Mucosa of rectum (tissue), 2 donors: Measurements from ENCODE around the gene ZC3H18.

Experiments
- H3K27ac ChIP-seq, 2 donors: one replicate each; pipeline ENCODE4 v1.7.0; 2013; ENCODE audit warnings: inconsistent platforms in 2 of 2, low read depth in 2 of 2, low read length in 2 of 2
- H3K27me3 ChIP-seq, 2 donors: one replicate each; pipeline ENCODE4 v1.7.0; 2013; ENCODE audit warnings: low read length in 2 of 2; ENCODE audit not compliant: control insufficient read depth in 2 of 2, insufficient read depth in 2 of 2
- H3K36me3 ChIP-seq, 2 donors: one replicate each; pipeline ENCODE4 v1.7.0; 2013; ENCODE audit warnings: low read length in 2 of 2; ENCODE audit not compliant: control insufficient read depth in 2 of 2, insufficient read depth in 2 of 2
- H3K4me1 ChIP-seq, 2 donors: one replicate each; pipeline ENCODE4 v1.7.0; 2013; ENCODE audit warnings: low read length in 2 of 2, mild to moderate bottlenecking in 1 of 2; ENCODE audit not compliant: control insufficient read depth in 2 of 2, insufficient read depth in 2 of 2
- H3K4me3 ChIP-seq, 2 donors: one replicate each; pipeline ENCODE4 v1.7.0; 2013; ENCODE audit warnings: low read length in 2 of 2
- H3K9ac ChIP-seq, 2 donors: one replicate each; pipeline ENCODE4 v1.7.0; 2013; ENCODE audit warnings: low read length in 2 of 2, low read depth in 1 of 2, mild to moderate bottlenecking in 1 of 2
- H3K9me3 ChIP-seq, 2 donors: one replicate each; pipeline ENCODE4 v1.7.0; 2013; ENCODE audit warnings: low read length in 2 of 2; ENCODE audit not compliant: control insufficient read depth in 2 of 2
- donor health status: healthy.
- donor health status: Normal muscosa, but diverticular disease.

Gene ZC3H18

DNA sequence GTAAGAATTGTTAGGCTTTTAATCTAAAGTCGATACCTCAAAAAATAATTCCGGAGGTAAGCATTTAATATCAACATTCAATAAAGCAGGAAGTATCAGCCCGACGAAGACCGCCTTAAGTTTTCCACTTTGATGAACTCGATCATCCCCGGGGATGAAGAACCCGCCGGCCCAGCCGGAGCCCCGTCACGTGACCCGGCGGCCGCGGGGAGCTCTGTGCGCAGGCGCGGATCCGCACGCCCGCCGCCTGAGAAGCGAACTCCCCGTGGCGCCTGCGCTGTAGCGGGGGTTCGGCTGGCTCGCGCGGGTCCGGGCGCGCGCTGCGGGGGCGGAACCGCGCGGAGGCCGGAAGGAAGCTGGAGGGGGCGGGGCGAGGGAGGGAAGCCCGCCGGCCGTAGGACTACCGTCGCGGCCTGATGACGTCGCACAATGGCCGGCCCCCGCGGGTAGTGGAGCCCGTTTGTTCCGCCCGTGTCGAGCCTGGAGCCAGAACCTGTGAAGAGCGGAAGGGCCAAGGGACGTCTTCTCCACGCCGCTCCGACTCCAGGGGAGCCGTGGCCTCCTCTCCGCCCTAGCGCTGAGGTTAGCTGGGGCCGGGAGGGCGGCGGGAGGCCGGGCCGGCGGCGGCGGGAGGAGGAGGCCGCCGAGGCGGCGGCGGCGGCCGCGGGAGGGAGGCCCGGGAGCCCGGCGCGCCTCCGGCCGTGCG, at the start of gene ZC3H18:
Gene ZC3H18 (plus strand): TSS at position 419 of the 706 bp plus-strand sequence. CDS start 6,721 bp downstream, outside the sequence.
- Histone ChIP-seq H3K36me3 (peaks cover under 1 to 8% of the 10 kb centered on the region in 2 donors), H3K27me3 (no peaks in the 10 kb centered on the region), H3K27ac (peak within 1 kb of the TSS; percentile 75 to 83), H3K9ac (peak within 1 kb of the TSS; percentile 65 to 84), H3K4me3 (peak within 1 kb of the TSS; percentile 79 to 80), H3K4me1 (peaks cover 16% of the 10 kb centered on the region in 2 donors), H3K9me3 (no peaks in the 10 kb centered on the region)

DNA sequence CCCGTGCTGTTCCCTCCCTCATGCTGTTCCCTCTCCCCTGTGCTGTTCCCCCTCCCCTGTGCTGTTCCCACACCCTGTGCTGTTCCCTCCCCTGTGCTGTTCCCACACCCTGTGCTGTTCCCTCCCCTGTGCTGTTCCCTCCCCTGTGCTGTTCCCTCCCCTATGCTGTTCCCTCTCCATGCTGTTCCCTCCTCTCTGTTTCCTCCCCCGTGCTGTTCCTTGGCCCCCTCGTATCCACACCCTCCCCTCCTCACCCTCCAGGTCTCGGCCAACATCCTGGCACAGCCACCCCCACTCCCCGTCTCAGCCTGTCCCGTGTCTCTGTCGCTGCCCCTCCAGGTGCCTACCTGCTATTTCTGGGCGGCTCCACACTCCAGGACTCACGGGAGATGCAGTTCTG, 48.5 kb upstream of the ZC3H18 start:
- H3K4me1 ChIP-seq = peaks cover 4 to 6% of the 10 kb centered on the region in 2 donors
- H3K9me3 ChIP-seq = no peaks in the 10 kb centered on the region
- H3K27me3 ChIP-seq = no peaks in the 10 kb centered on the region
- H3K9ac ChIP-seq = no peak overlapping the region
- H3K36me3 ChIP-seq = no peaks in the 10 kb centered on the region
- H3K27ac ChIP-seq = no peak overlapping the region
- H3K4me3 ChIP-seq = no peak overlapping the region

DNA sequence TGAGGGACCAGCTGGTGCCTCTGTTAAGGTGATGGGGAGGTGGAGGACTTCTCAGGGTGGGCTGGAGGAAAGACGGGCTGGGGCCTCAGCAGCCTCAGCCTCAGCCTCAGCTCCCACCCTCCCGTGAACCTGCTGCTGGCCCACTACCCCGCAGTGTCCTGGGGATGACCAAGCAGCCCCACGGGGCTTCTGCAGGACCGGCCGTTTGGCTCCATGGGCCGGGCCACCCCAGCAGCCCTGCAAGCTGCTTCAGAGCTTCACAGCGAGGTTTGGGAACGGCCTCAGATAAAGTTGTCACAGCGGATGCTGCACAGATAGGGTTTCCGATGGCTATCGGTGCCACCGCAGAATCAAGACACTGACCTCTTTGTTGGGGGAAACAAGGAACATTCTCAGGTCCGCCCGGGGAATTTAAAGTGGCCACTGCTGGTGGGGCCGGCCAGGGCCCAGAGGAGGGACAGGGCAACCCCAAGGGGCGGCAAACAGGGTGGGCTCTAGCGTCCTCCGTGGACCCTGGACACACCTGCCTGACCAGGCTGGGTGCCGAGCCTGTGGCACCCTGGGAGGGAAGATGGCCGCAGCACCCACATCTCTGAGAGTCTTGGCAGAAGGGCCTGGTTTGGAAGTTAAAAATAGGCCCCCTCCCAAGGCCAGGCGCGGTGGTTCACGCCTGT, 47.8 kb upstream of the ZC3H18 start:
- H3K27ac ChIP-seq = no peak overlapping the region
- H3K36me3 ChIP-seq = no peaks in the 10 kb centered on the region
- no peak overlapping the region for H3K9ac ChIP-seq
- H3K4me3 ChIP-seq = no peak overlapping the region
- no peaks in the 10 kb centered on the region for H3K27me3 ChIP-seq
- H3K4me1 ChIP-seq = peaks cover 6 to 9% of the 10 kb centered on the region in 2 donors
- H3K9me3 ChIP-seq = no peaks in the 10 kb centered on the region

DNA sequence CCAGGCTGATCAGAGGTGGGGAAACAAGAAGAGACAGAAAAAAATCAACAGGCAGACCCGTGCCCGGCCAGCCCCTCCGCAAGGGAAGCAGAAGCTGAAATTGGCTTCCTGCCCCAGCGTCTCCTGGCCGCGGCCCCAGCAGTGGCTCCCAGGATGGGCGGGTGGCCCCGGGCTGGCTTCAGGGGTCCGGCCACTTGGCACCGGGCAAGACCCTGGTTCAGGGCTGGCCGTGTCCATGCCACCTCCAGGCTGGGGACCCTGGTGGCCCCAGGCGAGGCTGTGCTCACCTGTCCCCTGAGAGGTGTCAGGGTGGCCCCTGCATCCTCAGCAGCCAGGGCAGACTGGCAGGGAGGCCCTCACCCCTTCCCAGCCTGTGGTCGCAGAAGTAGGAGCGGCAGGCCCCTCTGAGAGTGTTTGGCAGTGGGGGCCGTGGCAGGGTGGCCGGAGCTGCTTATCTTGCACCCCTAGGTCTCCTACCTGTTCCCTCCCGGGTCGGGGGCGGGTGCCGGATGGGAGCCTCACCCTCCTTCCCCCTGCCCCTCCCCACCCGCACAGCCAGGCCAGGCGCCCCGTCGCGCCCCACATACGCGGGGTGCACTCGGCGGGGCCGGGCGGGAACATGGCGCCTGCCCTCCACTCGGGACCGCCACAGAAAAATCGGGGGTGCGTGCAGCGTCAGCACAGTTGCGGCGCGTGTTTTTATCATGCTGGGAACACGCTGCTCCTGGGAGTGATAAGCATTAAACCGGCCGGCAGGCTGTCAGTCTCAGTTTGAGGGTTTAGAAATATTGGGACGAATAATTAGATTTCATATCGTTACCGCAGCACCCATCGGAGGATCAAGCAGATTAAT, 46.7 kb upstream of the ZC3H18 start:
- peaks cover 6 to 9% of the 10 kb centered on the region in 2 donors for H3K4me1 ChIP-seq
- H3K4me3 ChIP-seq = no peak overlapping the region
- H3K27me3 ChIP-seq = no peaks in the 10 kb centered on the region
- H3K9ac ChIP-seq = no peak overlapping the region
- H3K27ac ChIP-seq = no peak overlapping the region
- H3K36me3 ChIP-seq = no peaks in the 10 kb centered on the region
- no peaks in the 10 kb centered on the region for H3K9me3 ChIP-seq

DNA sequence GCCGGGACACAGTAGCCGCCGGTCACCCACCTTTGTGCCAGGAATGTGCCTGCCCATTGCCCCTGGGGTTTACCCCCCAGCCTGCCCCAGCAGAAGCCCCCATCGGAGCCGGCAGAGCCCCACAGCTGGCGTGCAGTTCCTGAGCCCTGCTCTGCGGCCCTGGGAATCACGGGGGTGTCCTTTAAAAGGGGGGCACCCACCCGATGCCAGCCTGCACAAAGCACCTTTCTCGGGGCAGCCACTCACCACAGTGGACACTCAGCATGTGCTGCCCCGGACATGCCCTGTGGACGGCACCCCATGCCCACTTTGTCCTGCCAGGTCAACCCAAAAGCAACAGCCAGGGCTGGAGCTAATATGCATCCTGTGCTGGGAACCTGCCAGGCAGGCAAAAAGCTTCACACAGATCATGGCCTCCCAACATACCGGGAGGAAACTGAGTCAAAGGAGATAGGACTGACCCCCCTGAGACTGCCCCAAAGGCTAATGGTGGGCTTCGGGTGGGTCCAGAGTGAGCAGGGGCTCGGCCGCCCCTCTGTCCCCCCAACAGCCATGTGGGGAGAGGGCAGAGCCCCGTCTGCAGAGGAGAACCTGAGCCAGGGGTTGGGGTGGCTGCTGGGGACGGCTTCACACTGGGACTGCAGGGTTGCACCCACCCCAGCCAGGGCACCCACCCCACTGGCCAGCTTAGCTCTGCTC, 45.8 kb upstream of the ZC3H18 start:
- H3K4me3 ChIP-seq = no peak overlapping the region
- H3K27ac ChIP-seq = no peak overlapping the region
- H3K4me1 ChIP-seq = peaks cover 6 to 9% of the 10 kb centered on the region in 2 donors
- H3K9me3 ChIP-seq = no peaks in the 10 kb centered on the region
- no peaks in the 10 kb centered on the region for H3K27me3 ChIP-seq
- no peak overlapping the region for H3K9ac ChIP-seq
- H3K36me3 ChIP-seq = no peaks in the 10 kb centered on the region

DNA sequence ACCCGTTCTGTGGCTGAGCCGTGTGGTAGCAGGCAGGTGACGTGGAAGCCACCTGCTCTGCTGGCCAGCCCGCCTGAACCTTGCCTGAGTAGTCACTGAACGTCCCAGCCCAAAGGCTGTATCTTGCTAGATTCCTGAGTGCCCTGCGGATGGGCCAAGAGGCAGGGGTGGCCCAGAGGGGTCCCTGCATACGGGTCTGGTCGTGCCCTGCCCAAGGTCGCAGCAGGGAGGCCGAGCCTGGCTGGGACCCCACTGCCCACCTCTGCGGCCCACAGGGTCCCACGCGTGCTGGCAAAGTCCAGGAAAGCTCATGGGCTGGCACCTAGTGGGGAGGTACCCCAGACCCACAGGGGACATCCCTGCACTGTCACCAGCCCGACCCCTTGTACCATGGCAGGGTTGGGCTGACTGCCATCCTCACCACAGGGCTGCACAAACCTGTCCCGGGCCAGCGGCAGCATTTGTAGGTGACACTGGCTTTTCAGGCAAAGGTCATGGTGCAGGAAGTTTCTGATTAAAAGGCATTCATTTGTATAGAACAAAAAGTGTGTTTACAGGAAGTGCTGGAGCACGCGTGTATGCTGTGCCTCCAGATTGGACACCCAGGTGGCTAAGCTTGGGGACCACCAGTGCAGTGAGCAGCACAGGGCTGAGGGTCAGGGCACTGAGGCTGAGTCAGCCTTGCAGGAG, 45.1 kb upstream of the ZC3H18 start:
- Histone ChIP-seq H3K4me3 (no peak overlapping the region), H3K27ac (no peak overlapping the region), H3K9ac (no peak overlapping the region), H3K27me3 (no peaks in the 10 kb centered on the region), H3K4me1 (peaks cover 6 to 9% of the 10 kb centered on the region in 2 donors), H3K36me3 (no peaks in the 10 kb centered on the region), H3K9me3 (no peaks in the 10 kb centered on the region)

DNA sequence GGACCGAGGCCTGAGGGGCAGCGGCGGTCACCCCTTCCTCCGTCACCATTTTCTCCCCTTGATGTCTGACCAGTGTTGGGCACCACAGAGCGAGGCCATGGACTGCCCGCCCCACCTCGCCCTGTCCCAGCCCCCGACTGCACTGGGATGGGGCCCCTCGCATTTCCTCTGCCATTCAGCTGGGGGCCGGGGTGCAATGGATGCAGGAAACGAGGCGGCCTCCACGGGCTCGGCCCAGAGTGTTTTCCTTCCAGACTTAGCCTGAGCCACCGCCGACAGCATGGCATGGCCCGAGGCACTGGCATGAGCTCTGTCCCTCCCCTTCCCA, 44.6 kb upstream of the ZC3H18 start:
- no peak overlapping the region for H3K4me3 ChIP-seq
- no peaks in the 10 kb centered on the region for H3K27me3 ChIP-seq
- H3K9ac ChIP-seq = no peak overlapping the region

DNA sequence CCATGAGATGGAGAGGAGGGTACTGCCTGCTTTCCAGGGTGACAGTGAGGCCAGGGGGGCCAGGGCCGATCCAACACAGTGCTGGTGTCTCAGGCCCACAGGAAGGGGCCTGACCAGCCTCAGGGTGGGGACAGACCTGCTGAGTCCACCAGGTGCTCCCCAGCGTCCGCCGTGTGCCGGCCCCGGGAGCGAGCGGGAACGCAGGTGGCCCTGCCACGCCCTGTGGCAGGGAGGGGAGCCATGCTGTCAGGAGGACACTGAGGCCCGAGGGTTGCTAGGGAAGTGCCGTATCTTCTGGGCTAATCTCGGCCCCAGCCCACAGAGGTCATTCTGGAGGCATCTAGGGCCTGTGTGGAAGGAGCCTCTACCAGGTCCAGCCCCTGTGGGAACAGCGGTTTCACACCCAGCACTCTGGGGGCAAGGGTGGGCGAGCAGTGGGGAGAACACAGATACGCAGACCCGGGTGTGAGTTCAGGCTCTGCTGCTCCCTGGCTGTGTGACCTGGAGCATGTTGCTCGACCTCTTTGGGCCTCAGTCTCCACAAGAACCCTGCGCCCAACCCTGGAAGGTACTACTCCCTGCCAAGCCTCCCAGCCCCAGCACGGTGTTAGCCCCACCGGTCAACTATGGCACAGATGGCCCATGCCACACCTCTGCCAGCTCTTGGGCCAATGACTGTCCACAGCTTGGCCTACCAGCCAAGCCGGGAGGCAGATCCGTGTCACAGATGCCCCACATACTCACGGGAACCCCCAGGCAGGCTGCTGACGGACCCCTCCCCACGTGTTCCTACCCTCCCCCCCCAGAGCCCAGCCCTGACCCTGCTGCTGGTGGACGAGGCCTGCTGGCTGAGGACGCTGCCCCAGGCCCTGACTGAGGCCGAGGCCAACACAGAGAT, 43.9 kb upstream of the ZC3H18 start:
- H3K4me1 ChIP-seq = peaks cover 6 to 9% of the 10 kb centered on the region in 2 donors
- H3K4me3 ChIP-seq = no peak overlapping the region
- no peaks in the 10 kb centered on the region for H3K9me3 ChIP-seq
- no peaks in the 10 kb centered on the region for H3K36me3 ChIP-seq
- no peaks in the 10 kb centered on the region for H3K27me3 ChIP-seq
- H3K9ac ChIP-seq = no peak overlapping the region
- no peak overlapping the region for H3K27ac ChIP-seq

More for the DNA sequence above, 44.6 kb upstream of the ZC3H18 start:
- Histone ChIP-seq H3K27ac (no peak overlapping the region), H3K4me1 (peaks cover 6 to 9% of the 10 kb centered on the region in 2 donors), H3K9me3 (no peaks in the 10 kb centered on the region), H3K36me3 (no peaks in the 10 kb centered on the region)

DNA sequence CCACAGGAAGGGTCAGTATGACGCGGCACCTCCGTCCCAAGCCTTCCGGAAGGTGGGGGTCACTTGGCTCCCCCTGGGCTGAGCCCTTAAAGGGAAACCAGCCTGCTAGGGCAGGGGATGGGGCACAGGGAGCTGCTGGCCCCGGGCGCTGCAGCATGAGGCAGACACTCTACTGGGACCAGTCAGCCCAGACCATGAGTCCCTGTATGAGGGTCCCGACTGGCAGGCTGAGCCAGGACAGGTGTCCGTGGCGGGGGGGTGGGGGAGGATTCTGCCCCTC, 43.4 kb upstream of the ZC3H18 start:
- Histone ChIP-seq H3K36me3 (no peaks in the 10 kb centered on the region), H3K9me3 (no peaks in the 10 kb centered on the region), H3K4me1 (peaks cover 6 to 9% of the 10 kb centered on the region in 2 donors), H3K9ac (no peak overlapping the region), H3K27me3 (no peaks in the 10 kb centered on the region), H3K27ac (no peak overlapping the region), H3K4me3 (no peak overlapping the region)
